GM21447 (cell line): ENCODE measurements around the gene IL16.

Experiments
- ATAC-seq: cut with Tn5 transposase; IDR thresholded peaks from one replicate; pipeline ENCODE4 v1.9.1; 2021; ENCODE audit not compliant: unreplicated experiment

IL16 gene

DNA sequence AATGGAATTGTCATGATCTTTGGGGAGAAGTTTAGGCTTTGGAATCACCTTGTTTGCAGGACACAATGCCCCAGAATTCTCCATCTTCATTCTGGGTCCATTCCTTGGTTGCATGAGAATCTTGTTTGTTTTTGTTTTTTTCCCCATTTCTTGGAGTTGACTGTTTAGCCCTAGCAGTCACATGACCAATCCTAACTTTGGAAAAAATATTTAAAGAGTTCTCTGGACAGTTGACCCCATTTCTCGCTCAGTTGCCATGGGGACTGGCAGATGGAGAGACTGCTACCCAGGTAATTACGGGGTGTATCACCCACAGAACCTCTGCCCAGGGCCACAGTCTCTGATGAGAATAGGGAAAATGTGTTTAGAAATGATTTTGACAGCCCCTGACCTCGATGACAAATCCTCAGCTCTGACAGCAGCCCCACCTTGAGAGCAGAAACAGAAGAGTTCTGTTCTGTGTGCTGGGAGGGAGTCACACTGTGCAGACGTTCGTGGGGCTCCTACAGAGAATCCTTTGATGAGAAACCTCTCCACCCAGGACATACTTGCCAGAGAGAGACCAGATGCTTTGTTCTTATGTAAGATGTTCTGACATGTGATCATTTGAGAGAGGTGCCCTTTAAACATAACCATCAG is 57.7 kb downstream of the IL16 start:
- no peak for ATAC-seq

DNA sequence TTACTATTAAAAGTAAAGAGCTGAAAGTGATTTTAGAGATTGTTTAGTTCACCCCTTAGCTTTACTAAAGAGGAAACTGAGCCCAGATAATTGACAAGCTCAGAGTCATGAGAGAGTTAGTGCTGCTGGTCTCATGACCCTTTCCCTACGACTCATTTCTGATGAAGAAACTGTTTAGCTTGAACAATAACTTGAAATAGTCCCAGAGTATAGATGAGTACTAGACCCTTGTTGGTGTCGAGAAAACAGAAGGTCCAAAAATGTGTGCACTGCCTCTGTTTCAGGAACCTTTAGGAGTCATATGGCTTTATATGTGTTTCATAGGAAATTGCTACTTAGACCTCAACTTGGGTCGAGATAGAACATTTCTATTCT is 58.2 kb downstream of the IL16 start:
- ATAC-seq: no peak

DNA sequence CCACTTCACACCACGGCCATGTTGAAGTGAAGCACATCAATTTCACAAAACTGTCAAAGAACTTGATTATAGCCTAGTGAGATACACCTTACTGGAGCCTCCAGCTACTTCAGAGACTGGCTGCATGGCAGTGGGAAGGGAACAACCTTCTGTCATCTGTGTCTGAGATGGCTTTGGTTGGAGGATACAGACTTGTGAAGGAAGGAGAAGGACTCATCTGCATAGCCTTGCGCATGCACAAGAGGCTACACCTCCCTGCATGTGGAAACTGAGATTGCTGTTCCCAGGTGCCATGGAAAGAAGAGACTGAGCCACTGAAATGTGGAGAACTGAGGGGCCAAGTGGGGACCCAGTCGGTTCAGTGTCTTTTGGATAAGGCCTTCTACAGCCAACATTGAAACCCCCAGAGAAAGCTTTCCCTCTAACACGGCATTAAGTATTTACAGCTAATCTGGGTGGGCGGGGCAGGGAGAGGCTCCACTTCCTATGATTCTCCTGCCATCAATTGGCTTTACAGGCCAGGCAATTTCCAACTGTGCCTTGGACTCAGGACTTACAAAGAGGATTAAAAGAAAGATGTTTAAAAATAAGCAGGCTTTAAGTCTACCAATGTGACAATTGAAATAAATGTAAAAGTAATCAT is 58.8 kb downstream of the IL16 start:
- ATAC-seq: no peak

DNA sequence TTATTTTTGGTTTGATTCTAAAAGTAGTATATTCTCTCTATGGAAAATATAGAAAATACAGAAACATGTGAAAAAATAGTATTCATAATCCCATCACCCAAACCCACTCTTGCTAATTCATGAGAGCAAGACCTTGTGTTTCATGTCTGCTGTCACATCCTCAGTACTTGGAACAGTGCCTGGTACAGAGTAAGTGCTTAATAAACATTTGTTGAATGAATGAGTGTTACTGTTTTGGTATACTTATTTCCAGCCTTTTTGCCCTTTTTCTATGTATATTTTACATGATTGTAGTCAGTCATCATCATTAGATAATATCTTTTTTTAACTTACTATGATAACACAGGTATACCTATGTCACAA is 59.3 kb downstream of the IL16 start:
- ATAC-seq: no peak

DNA sequence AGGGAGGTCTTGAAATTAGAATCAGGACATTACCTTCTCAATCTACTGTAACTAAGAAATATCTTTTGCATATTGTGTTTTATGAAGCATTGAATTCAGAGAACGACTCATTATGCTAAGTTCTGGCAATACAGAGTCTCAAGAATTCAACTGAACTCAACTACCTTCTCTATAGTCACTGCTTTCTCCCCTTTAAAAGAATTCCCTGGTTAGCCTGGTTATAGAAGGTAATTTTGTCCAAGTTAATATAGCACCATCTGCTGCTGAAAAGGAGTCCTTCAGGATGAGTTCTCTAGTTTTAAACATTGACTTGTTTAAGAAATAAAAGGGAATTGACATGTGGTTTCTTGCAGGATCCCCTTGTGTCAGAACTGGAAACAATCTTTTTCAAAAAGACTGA is 60.2 kb downstream of the IL16 start:
- ATAC-seq: no peak

DNA sequence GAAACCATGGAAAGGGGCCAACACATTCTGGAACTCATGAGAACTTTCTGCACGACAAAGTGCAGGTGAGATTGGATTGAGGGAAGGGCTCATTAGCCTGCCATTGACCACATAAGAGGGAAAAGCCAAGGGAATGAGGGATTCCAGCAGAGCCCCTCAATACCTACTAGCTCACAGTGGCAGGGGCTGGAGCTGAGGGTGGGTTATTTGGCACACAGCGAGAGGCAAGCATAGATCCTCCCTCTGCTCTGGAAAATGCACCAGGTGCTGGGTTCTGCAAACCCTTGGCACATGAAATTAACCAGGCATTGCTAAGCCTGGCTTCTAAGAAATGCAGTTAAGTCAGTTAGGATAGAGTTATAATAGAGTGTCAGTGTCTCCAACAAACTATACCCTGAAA is 60.8 kb downstream of the IL16 start:
- no peak for ATAC-seq

DNA sequence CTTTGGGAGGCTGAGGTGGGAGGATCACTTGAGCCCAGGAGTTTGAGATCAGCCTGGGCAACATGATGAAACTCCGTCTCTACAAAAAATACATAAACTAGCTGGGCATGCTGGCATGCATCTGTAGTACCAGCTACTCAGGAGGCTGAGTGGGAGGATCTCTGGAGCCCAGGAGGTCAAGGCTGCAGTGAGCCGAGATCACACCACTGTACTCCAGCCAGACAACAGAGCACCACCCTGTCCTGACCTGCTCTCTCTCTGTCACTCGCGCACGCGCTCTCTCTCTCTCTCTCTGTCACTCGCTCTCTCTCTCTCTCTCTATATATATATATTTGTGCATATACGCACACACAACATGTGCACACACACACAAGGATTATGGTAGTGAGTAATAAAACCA is 61.8 kb downstream of the IL16 start:
- ATAC-seq: no peak

DNA sequence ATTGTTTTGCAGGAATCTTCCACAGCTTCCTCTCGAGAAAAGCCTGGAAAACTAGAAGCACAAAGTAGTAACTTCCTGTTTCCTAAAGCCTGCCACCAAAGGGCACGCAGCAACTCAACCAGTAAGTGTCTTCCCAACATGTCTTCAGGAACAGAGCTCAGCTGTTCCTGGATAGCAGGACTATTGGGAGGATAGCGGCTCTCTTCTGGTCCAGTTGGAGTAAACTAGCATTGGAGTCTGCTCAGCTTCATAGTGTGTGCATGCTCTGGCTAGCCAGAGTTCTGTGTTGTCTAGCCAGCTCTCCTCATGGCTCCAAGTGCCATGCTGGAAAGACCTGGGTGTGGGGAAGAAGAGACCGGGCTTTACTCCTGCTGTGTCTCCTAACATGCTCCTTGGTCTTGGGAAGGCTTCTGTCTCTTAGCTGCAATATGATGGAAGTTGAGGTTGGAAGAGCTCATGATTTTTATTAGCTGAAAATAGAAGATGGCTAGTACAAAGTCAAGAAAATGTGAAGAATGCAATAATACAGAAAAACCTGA is 63.1 kb downstream of the IL16 start:
- ATAC-seq: no peak

DNA sequence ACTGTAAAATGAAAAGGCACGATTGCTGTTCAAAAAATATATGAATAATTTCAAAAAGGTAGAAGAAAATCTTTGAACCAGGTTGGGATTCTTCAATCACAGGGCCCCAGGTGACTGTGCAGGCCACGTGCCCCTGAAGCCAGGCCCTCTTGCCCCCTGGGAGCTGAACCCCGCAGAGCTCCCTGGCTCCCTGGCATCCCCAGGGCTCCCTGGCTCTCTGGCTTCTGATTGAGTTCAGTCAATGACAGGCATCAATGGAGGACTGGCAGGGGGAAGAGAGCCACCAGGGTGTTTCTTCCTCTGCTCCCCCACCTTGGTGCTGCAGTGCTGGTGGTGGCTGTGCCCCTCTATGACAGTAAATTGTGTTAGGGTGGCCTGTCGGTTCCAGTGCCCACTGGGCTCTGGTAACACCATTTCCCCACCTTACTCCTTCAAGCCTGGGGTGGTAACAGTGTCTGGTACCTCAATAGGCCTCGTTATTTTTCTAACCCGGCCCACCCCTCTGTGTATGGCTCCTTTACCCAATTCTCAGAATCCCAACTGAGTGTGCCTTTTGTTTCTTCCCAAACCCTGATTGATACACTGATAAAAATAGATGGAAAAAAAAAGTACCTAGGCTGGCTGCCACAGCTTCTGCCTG is 64.6 kb downstream of the IL16 start:
- no peak for ATAC-seq

DNA sequence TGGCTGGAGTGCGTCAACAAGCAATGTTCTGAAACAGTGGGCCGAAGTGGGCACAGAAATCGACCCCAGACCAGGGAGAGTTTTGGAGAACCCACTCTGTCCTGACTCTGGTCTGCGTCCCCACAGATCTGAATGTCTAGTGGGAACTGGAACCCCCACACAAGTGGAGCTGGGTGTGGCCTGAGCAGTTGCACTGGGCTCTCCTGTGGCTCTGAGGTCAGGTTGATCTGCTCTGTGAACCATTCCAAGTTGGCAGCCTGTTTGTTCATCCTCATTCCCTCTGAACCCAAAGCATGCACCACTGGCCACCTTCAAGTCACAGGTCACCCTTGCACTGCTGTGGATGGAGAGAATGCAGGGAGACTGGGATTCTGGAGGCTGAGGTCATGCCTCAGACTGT is 66.8 kb downstream of the IL16 start:
- ATAC-seq: no peak

DNA sequence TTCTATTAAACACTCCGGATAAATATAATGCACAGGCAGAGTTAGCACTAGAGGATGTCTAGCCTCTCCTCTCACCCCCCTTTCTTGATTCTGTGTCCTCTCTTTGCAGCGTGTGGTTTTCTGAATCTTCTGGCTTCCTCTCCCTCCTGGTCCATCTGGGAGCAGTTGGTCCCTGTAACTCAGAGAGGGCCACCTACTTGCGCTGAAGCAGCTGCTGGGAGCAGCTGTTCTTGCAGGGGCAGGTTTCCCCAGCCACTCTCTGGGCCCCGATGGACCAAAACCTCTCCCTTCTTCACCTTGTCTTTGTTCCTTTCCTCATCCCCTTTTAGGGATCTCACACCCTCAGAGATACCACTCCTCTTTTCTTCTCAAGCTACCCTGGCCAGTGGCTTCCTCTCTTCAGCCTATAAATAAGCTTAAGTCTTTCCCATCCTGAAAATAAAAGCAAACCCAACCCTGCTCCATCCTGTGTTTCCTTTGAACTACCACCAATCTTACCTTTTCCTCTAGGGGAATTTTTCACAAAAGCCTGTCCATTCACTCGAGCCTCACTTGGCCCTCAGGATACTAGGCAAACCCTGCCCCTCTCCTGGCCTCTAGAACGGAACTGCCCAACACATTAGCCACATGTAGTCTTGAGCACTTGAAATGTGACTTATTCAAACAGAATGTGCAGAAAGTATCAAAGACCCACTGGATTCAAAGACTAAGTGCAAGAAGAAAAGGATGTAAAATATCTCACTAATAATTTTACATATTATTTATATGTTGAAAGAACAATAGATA is 67.6 kb downstream of the IL16 start:
- no peak for ATAC-seq

DNA sequence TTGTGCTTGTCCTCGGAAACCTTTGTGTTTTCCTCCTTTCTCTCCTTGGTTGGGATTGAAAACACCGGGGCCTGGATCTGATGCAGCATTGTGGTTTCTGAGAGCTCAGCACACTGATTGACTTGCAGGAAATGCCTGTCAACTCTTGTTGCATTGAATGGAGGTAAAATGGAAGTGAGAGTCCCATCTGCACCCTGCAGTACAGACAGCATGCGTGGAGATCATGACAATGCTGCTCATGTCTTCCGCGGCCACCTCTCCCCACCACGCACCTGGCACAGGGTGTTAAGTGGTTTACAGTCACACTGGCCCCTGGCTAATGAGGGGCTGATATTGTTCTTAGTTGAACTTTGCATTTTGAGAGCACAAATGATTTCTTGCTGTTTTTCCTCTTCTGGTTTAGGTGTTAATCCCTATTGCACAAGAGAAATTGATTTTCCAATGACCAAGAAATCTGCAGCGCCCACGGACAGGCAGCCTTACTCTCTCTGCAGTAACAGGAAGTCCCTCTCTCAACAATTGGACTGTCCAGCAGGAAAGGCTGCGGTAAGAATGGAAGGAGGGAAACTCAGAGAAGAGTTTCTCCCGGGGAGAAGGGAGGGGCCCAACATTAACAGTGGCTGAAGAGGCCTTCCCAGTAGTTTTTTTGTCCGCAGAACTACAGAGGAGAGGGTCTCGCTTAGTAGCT is 68.7 kb downstream of the IL16 start:
- no peak for ATAC-seq

DNA sequence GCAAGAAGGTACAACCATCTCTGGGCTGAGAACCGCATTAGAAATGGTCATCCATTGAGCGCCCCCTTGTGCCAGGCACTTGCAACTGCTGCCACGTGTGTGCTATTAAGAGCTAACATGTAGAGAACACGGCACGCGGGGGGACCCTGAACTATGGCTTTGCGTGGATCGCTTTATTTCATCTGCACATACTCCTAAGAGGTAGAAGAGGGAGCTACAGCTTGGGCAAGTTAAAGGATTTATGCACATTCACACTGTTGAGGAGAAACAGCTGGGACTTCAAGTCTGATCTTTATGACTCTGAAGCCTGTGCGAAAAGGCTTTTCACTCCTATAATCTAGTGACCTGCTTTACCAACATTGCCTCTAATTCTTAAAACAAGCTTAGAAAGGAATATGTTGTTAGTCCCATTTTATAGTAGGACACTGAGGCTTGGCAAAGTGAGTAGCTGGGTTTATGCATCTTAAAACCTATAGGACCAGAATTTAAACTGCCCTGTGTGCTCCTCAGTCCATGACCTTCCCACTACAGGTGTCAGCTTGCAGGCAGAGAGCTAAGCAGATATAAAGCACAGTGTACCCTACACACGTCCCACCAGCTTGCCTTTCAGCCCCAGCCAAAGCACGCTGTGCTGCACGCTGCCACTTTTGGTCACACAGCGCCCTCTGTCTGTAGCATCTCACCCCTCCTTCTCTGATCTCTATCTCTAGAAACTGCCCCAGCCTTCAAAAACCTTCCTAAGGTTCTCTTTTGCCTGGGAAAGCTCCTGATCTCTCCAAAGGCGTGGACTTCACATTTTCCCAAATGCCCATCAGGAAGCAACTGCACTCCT is 69.5 kb downstream of the IL16 start:
- ATAC-seq: peak; percentile 76

DNA sequence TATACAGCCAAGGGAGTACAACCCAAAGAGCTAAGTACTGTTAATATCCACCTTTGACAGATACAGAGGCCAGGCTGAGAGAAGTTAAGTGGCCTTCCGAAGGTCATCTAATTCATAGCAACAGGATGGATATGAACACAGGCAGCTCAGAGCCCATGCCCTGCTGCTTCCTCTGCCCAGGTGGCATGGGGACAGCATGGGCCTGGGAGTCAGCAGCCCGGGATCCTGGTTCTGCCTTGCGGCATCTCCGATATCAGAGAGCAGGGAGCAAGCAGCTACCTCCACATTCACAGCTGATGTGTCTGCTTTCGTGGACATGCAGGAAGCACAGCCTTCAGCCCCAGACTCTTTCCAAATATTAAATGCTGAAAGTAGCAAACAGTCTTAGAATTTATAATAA is 71.7 kb downstream of the IL16 start:
- ATAC-seq: no peak

DNA sequence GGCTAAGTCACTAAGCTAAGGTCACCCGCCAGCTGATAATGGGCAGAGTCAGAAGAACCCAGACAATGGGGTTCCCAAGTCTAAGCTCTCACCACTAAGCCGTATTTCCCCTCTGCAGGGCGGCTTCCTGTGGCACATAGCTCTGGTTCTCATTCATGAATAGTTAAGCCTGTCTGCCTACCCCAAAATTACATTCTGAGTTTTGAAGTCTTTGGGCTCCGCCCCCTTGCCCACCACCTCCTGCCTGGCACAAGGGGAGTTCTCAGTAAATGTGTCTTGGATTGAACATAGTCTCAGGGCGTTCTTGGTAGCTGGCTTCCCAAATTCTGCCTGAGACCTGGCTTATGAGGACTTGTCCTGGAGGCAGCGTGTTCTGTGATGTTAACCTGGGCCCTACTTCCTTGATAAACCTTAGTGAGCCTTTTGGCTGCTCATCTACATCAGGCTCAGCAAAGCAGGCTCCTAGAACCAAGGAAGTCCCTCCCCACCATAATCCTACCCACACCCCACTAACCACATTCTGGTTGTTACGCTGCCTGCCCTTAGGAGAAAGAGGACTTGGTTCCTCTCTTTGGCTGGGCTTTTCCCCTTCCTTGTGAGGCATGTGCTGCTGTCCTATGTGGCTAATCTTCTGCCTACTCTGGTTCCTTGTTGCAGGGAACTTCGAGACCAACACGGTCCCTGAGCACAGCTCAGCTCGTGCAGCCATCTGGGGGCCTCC is 72.4 kb downstream of the IL16 start:
- ATAC-seq: no peak

DNA sequence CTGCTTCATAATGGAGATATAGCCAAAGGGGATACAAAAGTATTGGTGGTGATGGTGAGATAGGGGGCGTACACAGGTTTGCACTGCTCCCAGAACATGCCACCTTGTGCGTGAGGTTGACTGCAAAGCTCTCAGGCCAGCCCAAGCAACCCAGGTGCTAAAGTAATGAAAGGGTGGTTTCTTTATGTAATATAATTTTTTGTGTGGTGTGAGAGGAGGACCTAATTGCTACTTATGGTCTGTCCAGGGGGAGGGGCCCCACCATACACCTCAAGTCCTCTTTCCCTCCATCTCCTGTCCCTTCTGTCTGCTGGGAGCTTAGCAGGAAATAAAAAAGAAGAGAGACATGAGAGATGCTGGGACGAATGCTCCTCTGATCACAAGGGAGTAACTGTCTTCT is 73.5 kb downstream of the IL16 start:
- no peak for ATAC-seq

DNA sequence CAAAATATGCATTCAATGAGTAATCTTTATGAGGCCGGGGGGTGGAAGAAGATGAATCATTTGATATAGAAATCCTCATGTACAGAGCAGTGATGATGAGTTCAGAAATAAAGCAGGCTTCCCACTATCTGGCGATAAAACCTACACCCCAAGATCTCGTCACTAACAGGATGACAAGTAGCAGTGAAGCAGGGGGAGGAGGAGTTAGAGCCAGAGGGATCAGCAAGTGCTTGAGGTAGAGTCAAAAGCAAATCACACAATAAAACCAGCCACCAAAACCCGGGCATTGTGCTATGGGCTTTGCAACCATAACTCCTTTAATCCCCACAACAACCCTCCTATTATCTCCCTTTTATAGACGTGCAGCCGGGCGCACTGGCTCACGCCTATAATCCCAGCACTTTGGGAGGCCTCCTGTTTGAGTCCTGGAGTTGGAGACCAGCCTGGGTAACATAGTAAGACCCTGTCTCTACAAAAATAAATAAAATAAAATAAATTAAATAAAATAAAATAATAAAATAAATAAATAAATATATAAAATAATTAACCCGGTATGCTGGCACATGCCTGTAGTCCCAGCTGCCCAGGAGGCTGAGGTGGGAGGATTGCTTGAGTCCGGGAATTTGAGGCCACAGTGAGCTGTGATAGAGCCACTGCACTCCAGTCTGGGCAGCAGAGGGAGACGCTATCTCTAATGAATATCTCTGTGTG is 74.3 kb downstream of the IL16 start:
- no peak for ATAC-seq

DNA sequence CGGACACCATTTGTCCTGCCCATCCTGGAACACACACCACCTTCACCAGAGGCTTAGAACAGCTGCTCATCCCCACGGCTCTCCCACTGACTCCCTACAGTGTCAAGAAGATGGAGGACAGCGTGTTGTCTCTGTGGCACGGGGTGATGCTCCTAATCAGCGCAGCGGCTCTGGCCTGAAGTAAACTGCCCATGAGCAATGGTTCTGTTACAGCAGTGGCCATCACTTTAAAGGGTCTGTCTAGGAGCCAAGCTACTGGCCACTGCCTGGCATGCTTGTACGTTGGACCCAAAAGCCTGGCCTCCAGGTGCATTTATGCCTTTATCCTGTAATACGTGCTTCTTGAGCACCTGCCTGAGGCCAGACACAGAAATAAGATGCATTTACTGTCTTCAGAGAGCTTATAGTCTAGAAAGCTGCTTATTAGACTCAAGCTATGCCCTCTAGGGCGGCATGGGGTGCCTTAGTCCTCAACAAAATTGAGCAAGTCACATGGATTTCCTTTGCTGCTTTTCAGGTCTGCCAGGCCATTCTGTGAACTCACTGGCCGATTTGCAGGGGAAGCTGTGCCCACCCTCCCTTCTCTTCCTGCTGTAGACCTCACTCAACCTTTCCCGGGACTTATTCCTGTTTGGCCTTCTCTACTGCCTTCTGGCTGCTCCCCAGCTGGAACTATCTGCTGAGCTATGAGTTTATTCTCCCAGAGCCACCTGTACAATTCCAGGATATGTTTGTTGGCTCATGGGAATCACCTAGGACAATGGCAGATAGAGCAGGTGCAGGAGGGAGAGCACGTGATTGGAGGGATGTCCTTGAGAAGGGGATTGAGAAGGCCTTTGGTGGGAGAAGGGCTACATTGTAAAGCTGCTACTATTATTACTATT is 75.3 kb downstream of the IL16 start:
- ATAC-seq: no peak
